GM18520 (cell line): ENCODE data around the gene VDAC2.
"Not testable (repeated sequence)": the region's sequence is repeated elsewhere in the genome, so short reads cannot be mapped to it uniquely, and the experiment has no call there.

Experiments used
- ATAC-seq: cut with Tn5 transposase; IDR thresholded peaks from one replicate; pipeline ENCODE4 v1.9.1; 2021; ENCODE audit not compliant: unreplicated experiment

Gene VDAC2

DNA sequence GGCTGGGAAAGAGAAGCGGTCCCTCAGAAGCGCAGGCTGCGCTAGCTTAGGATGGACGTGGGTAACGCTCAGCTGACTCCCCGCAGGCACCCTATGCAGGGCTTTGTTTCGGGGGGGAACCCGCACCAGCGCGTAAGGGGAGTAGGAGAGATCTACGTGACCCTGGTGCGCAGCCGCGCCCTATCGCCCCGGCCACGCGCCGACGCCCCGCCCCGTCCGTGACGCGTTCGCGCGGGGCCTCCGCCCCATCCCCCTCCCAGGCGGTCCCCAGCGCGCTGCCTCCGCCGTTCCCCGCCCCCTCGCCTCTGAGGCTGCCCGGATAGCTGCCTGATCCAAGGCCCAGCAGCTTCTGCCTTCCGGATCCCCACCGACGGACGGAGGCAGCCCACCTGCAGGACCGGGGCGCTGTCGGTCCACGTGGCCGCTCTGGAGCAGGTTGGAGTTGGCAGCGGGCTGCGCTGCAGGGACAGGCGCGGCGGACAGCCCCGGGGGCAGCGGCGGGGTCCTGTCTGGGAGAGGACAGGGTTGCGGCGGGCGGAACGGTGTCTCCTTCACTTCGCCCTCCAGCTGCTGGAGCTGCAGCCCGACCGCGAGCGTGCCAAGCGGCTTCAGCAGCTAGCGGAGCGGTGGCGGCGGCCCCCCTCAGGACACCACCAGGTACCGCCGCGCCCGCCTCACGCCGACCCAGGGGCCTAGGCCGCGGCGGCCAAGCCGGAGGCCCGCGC, at the start of gene VDAC2:
VDAC2 (plus strand) TSS at position 515 of the 725 bp plus-strand sequence. CDS start 363 bp downstream, outside the sequence.
- ATAC-seq: peak; percentile 78

- ATAC-seq: peak; percentile 83
Observed at GRCh38 chr10:75165684-75166622, 44.6 kb upstream of the VDAC2 start.

DNA sequence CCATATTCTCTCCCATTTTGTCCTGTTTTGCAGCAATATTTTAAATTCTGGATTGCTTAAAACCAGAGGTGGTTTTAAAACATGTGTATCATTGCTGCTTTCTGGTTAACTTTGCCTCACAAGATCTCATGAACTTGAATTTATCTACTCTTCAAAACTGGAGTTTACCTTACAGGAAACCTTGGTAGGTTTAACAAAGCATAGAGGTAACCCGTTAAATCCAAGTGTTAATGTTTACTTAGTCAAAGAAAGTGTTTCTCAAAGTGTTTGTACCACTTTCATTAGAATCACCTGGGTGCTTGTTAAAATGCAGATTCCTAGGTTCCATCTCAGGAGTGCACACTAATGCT, 44.0 kb upstream of the VDAC2 start:
- ATAC-seq: peak; percentile 9

- ATAC-seq: no peak
Observed at GRCh38 chr10:75168275-75168674, 42.3 kb upstream of the VDAC2 start.

DNA sequence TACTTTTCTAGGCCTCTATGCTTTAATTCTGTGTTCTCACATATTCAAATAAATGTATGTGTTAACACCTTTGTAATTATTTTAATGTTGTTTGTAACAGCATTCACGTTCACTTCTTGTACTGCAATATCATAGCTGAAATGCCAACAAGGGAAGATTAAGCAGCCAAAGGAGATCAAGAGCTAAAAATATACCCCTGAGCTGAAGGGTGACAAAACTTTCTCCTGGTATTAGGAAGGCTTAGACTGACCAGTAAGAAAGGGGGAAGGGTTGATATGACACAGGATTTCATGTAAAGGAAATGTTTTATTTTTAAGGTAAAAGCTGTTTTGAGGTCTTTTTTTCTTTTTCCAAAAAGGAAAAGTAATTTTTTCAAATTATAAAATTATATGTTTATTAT, 40.4 kb upstream of the VDAC2 start:
- no peak for ATAC-seq

- no peak for ATAC-seq
Observed at GRCh38 chr10:75175046-75175445, 35.5 kb upstream of the VDAC2 start.

- ATAC-seq: no peak
Observed at GRCh38 chr10:75176046-75176445, 34.5 kb upstream of the VDAC2 start.

- no peak for ATAC-seq
Observed at GRCh38 chr10:75176736-75177135, 33.9 kb upstream of the VDAC2 start.

- ATAC-seq: no peak
Observed at GRCh38 chr10:75179657-75180177, 30.9 kb upstream of the VDAC2 start.

DNA sequence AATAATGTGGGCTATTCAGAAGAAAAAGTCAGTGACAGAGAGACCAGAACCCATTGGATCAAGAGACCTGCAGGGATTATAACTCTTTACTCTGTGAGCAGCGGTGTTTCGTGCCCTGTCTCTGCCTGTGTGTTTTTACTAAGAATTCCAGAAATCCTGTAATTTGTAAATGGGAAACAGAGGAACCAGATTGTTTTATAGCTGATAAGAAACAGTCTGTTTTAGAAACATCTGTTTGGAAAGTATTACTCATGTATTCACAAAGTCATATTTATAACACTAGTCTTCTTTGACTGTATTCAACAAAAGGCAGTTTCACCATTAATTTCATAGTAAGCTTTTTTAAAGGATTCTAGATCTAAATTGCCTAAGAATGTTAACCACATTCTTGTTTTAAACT, 30.0 kb upstream of the VDAC2 start:
- ATAC-seq: no peak

DNA sequence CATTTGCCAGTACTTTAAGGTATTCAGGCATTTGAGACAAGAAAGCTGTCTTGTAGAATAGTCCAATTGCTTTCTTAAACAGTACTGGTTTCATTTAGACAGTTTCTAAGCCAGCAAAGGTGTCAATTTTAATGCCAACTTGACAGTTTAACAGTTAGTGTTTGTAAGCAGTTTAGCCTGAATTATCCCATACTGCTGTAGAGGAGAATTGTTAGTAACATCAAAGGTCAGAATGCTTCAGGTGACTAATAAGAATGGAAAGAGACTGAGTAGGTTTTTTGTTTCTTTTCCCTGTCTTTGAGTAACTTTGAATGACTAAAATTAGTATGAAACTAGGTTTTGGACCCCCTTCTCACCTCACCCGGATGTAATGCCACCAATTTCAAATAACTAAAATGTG, 29.5 kb upstream of the VDAC2 start:
- no peak for ATAC-seq

DNA sequence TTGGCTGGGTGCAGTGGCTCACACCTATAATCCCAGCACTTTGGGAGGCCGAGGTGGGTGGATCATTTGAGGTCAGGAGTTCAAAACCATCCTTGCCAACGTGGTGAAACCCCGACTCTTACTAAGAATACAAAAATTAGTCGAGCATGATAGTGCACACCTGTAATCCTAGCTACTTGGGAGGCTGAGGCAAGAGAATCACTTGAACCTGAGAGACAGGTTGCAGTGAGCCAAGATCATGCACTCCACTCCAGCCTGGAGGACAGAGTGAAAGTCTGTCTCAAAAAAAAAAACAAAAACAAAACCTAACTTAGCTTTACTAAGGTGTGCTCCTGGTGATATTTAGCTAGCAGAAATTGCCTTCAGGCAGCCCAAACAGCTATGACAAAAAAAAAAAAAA, 24.3 kb upstream of the VDAC2 start:
- no peak for ATAC-seq

- peak; percentile 48 for ATAC-seq
Observed at GRCh38 chr10:75187961-75188426, 22.6 kb upstream of the VDAC2 start.

DNA sequence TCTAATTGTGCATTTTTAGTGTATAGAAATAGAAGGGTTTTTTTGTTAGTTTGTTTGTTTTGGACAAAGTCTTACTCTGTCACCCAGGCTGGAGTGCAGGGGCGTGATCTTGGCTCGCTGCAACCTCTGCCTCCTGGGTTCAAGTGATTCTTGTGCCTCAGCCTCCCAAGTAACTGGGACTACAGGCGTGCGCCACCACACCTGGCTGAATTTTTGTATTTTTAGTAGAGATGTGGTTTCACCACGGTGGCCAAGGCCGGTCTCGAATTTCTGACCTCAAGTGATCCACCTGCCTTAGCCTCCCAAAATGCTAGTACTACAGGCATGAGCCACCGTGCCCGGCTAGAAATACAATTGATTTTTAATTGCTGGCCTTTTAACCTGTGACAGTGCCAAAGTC, 22.1 kb upstream of the VDAC2 start:
- not testable (repeated sequence) for ATAC-seq

DNA sequence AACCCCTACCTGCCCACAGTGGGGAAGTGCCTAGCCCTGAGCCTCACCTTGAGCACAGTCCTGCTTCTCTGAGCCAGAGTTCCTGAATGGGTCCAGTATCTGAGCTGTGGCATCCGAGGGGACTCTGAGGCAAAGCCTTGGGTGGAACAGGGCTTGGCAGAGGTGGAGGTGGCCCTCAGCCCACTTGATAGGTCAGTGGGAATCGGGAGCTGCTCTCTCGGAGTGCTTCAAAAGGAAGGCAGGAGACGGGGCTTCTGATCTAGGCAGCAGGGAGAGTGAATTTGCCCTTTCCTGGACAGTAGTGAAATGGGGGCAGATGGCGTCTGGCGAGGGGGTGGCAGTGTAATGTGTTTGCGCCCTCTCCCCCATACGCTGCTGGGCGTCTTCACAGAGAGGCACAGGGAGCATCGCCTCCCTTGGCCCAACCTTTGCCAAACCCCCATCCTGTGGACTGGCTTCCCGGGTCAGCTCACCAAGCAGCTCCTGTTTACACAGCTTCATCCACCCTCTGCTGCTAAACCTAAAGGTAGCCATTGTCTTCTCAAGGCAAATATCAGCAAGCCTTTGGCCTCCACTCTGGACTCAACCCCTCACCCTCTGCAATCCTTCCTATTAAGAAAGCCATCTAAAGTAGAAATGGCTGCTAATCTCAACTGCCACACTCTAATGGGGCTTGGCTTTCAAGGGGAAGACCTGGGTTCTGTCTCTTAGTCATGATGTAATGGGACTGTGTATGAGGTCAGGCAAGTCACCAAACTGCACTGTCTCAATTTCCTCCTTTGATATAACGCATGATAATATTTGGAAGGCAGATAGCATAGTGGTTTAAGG, 21.1 kb upstream of the VDAC2 start:
- ATAC-seq: no peak

DNA sequence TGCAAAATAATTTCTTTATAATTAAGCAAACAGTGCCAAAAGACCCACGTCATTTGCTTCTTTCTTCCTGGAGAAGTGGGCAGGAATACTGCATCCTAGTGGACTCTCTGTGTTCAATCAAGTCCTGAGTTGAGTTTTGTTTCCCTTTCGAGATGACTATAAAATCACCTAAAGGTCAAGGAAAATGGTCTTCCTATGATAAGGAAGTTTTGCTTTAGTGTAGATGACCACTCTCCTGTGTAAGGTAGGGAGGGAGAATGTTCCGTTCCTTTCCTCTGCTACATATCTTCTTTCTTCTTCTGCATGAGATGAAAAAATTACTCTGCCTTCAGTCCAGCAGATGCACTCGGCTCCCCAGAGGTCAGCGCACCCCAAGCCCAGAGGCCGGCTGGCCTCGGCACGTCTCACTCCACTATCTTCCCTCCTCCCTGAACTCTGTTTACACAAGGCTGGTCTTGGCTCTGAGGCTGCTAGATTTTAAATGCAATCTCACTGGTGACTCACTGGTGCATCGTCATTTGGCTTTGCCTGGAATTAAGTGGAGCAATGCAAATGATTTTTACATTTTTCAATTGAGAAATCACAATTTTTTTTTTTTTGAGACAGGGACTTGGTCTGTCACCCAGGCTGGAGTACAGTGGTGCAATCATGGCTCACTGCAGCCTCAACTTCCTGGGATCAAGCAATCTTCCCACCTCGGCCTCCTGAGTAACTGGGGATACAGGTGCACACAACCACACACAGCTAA, 18.6 kb upstream of the VDAC2 start:
- no peak for ATAC-seq

GRCh38 chr10:75194625-75195024, 16.0 kb upstream of the VDAC2 start:
- not testable (repeated sequence) for ATAC-seq

DNA sequence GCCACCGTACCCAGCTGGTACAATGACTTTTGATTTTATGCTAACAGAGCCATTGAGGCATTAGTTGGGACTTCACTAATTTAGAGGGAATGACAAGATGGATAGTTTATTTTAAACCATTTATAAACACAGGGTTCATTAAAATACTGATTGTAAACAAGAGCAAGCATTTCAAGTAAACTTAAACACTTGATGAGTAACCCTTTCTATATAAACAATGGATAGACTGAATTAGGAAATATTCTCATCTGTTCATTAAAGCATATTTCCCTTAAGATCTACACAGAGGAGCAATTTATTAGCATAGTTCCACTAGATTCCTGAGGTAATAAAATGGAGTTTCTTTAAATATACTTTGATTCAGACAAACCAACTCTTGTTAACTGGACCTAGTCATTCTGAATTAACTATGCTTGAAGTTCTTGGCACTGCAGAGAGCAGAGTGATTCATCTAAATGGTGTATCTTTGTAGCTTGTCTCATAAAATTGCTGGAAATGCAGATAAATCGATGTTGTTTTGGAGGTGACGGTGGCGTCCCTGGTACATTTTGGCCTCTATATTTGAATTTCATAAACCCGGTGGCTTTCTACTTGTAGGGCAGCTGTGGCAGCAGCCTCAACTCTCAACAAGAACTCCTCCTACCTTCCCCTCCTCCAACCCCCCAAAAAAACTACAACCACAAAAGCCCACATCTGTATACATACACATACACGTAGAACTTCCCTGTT, 15.4 kb upstream of the VDAC2 start:
- no peak for ATAC-seq

DNA sequence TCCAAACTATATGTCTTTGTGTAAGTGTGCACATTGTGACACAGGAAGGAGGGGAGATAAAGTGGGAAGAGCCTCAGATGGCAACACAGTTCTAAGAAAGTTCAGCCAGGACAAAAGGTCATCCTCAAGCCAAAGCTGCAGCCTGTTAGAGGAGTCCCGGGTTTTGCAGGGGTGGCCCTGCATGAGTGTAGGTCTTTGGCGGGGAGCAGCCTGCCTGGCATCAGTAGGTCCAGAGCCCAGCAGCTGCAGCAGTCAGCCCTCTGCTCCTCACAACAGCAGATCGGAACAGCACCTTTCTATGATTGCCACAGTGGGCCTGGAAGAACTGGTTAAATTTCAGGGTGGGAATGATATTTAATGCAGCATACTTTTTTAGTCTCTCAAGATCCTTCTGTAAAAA, 13.5 kb upstream of the VDAC2 start:
- ATAC-seq: no peak

DNA sequence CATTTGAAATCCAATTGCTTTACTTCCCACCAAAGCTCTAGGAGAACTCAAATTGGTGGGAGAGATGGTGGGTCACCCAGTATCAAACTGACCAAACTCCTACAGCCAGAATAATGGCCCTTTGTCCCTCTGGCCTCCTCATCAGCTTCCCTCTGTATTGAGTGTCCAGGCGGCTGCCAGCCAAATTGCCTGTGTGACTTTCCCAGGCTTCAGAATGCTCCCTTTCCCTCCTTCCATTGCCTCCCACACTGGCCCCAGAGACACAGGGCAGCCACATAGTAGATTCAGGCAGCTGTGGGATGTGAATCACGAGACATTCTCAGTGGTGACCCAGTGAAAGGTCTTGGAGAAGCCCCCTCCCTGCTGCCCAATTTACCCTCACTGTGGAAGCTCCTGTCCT, 12.7 kb upstream of the VDAC2 start:
- no peak for ATAC-seq
